Keratinocyte (primary cell): ENCODE measurements around the gene TNFRSF19.

Experiments
- CTCF ChIP-seq, 3 experiments: IDR thresholded peaks in 1 of 3; conservative IDR thresholded peaks in 1 of 3; optimal IDR thresholded peaks in 1 of 3; 2 replicates in 2 of 3; 3 replicates in 1 of 3; pipeline versions ENCODE3 to v1.5.1; 2011; ENCODE audit warnings: low read length in 3 of 3, mild to moderate bottlenecking in 3 of 3, moderate library complexity in 2 of 3, control low read depth in 1 of 3, inconsistent platforms in 1 of 3; ENCODE audit not compliant: insufficient read depth in 2 of 3; ENCODE audit errors: extremely low read depth in 1 of 3
- EZH2 ChIP-seq: IDR thresholded peaks from one replicate; pipeline ENCODE4 v1.6.1; 2012; ENCODE audit warnings: inconsistent platforms, mild to moderate bottlenecking, low read length, moderate library complexity

GRCh38 chr13:23660249-23660648, 90.0 kb downstream of the TNFRSF19 start:
- TF ChIP-seq CTCF (optimal IDR thresholded peaks at IDR 0.05 in 1 of 3, IDR thresholded peaks at IDR 0.05 in 1 of 3, conservative IDR thresholded peaks at IDR 0.05 in 1 of 3; ENCODE audit: extremely low read depth in 1 of 3, insufficient read depth in 2 of 3, low read length in 3 of 3) (no peak), EZH2 (no peak)
